Metanephros (tissue), 1 donor: ENCODE measurements around the gene TUT4. TPM values are rescaled to one million over a fixed set of nuclear protein-coding genes. Genes with fewer than 3 reads are reported as not detected.

Source experiments
- total RNA-seq: library from RNA; depleted of rRNA; stranded (reverse); fragments of >200 nt; gene quantifications from one replicate; pipeline ENCODE4 v1.2.3, GENCODE V29; 2014

The TUT4 gene, protein sequence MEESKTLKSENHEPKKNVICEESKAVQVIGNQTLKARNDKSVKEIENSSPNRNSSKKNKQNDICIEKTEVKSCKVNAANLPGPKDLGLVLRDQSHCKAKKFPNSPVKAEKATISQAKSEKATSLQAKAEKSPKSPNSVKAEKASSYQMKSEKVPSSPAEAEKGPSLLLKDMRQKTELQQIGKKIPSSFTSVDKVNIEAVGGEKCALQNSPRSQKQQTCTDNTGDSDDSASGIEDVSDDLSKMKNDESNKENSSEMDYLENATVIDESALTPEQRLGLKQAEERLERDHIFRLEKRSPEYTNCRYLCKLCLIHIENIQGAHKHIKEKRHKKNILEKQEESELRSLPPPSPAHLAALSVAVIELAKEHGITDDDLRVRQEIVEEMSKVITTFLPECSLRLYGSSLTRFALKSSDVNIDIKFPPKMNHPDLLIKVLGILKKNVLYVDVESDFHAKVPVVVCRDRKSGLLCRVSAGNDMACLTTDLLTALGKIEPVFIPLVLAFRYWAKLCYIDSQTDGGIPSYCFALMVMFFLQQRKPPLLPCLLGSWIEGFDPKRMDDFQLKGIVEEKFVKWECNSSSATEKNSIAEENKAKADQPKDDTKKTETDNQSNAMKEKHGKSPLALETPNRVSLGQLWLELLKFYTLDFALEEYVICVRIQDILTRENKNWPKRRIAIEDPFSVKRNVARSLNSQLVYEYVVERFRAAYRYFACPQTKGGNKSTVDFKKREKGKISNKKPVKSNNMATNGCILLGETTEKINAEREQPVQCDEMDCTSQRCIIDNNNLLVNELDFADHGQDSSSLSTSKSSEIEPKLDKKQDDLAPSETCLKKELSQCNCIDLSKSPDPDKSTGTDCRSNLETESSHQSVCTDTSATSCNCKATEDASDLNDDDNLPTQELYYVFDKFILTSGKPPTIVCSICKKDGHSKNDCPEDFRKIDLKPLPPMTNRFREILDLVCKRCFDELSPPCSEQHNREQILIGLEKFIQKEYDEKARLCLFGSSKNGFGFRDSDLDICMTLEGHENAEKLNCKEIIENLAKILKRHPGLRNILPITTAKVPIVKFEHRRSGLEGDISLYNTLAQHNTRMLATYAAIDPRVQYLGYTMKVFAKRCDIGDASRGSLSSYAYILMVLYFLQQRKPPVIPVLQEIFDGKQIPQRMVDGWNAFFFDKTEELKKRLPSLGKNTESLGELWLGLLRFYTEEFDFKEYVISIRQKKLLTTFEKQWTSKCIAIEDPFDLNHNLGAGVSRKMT (N-terminal part only)
- total RNA-seq, result 102 TPM

GRCh38 chr1:52552505-52553361 is at the start of gene TUT4:
Gene TUT4 (minus strand): TSS chr1:52553092. CDS start chr1:52526280, 26,812 bp downstream.

DNA sequence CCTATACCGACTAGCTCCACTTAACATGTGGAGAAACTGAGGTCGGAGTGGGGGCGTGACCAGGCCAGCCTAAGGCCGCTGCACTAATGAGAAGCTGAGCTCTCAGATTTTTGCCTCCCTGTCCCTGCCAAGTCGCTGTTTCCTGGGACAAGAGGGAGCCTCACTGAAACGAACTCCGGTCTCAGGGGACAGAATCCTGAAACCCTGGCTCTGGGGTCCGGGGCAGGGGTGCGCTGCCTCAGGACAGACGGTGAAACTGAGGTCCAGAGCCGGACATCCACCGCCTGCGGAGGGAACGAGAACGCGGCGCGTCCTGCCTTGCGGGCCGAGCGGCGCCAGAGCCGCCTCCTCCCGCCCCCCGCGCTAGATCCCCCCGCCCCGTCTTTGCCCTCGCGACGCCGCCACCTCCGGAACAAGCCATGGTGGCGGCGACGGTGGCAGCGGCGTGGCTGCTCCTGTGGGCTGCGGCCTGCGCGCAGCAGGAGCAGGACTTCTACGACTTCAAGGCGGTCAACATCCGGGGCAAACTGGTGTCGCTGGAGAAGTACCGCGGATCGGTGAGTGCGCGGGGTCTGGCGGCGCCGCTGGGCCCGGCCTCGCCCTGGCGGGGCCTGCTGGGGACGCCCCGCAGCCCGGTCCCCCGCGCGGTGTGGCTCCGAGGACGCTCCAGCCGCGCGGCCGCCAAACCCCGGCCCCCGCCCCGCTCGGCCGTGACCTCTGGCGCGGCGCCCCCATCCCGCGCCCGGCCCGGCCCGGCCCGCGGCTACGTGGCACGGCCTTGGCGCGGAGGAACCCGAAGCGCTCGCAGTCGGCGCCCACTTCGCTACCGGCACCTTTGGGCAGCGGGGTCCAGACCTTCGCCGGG is 49.3 kb upstream of the TUT4 start, which contains the start of gene GPX7:
Gene GPX7 (plus strand): TSS at position 381 of the 865 bp plus-strand sequence. CDS start 39 bp downstream, at position 420.

DNA sequence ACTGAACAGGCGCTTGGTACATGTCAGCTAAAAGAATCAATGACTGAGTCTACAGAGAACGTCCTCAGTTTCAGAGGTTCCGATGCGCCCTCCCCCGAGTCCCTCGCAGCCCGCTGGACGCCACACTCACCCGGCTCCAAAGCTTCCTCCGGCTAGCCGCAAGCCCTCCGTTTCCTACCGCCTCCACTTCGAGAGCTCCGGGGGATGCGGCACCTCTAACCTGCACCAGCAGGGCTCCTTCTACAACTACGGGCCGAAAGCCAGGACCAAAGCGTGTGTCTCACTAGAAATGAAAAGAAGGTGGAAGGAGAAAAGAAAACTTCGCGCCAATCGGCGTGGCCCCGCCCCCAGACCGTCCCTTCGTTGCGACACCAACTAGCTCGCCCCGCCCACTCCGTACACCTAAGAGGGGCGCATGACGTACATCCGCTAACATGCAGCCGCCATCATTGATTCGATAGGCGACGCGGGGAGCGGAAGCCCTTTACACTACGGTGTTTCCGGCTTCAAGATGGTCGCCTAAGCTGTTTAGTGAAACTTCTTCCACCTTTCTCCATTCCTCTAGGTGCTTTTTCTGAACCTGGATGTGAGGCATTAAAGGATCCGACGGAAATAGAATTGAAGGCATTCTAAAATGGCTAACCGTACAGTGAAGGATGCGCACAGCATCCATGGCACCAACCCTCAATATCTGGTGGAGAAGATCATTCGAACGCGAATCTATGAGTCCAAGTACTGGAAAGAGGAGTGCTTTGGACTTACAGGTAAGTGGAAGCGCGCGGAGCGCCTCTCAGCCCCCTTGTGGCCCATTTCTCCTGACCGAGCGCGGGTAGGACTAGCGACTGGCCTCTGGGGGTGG is 148.5 kb downstream of the TUT4 start, which contains the start of the genes ORC1 and PRPF38A:
Gene ORC1 (minus strand): TSS at position 308 of the 859 bp plus-strand sequence. CDS start 2,200 bp downstream, outside the sequence.
Gene PRPF38A (plus strand): TSS at position 487 of the 859 bp plus-strand sequence. CDS start 148 bp downstream, at position 635.

Other genes with a start within 250 kb of the TUT4 start
- 19.0 TPM for gene CC2D1B, start 186.9 kb downstream of the TUT4 start, total RNA-seq
- gene ORC1, start 148.7 kb downstream of the TUT4 start, total RNA-seq, result 4.0 TPM
- 26.0 TPM for gene PRPF38A, start 148.5 kb downstream of the TUT4 start, total RNA-seq
- gene GPX7, start 49.3 kb upstream of the TUT4 start, total RNA-seq, result 72.8 TPM
- 2.0 TPM for gene SHISAL2A, start 80.1 kb upstream of the TUT4 start, total RNA-seq
- gene COA7, start 145.3 kb upstream of the TUT4 start, total RNA-seq, result 10.9 TPM
- gene ZYG11B, start 173.4 kb upstream of the TUT4 start, total RNA-seq, result 57.9 TPM